Stimulated activated CD8-positive, alpha-beta memory T cell treated with anti-CD3 and anti-CD28 coated beads, Interleukin-7, amount 100 ng/mL, for 4 hours (primary cell): Measurements from ENCODE around the gene PSKH1.
A peak's percentile ranks its signal among the peaks of the same experiment; 100 is the strongest.
"Not testable (repeated sequence)": the region's sequence is repeated elsewhere in the genome, so short reads cannot be mapped to it uniquely, and the experiment has no call there.

Experiments used
- DNase-seq, 2 donors: peaks; one replicate each; pipeline ENCODE4 v3.0.0-alpha.2; 2020; ENCODE audit warnings: low read depth in 2 of 2

Gene PSKH1

DNA sequence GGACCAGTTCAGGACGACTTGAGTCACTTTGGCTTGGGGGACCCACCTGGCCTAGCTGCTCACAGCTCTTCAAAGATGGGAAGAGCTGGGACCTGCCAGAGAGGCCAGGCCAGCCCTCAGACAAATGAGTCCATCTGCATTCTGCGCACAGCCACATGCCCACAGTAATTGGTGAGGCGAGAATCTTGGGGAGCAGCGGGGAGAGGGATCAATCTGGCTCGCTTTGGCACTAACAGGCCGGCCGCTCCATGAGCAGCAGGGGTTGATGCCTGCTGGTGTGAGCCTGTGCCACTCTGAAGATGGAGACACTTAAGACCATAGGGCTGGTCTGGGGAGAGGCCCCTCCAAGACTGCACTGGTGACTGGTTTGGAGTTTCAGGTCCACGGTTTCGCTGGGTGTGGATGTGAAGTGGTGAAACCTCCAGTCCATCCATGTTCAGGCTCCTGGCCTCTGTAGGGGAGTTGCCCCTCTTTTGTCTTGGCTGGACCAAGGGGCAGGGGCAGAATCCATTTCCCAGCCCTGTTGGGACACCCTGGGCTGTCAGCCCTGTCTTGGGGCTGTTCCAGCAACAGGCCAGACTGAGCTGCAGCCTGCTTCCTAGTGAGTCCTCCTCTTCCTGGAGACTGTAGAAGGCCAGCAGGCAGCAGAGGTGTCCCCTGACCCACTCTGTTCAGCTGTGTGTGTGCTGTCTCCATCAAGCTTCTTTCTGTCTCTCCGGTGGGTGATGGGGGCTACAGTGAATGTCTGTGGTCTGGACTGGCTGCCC lies 31.3 kb downstream of the PSKH1 start:
- DNase-seq, result no peak

DNA sequence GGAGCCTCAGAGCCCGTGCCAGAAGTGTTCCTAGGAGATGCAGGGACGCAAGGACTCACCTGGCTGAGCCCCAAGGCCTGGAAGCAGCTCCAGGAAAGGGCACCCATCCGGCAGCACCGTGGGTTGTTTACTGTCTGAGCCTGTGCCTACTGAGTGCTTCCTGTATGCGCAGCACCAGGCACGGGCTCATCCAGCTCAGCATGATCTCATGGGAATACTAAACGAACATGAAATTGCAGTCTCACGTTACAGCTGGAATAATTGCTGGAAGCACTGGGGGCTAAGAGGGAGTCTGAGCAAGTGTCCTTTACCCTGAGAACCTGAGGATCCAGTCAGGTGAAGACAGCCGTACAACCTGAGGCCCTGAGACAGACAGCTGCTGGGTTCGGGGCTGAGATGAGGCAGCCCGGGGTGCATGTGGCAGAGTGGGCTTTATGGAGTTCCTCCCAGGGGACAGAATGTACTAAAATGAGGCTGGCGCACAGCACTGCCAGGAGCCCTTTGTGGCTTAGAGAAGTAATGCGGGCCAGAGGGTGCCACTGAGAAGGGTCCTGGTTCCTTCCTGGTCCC lies 33.2 kb downstream of the PSKH1 start:
- no peak for DNase-seq

DNA sequence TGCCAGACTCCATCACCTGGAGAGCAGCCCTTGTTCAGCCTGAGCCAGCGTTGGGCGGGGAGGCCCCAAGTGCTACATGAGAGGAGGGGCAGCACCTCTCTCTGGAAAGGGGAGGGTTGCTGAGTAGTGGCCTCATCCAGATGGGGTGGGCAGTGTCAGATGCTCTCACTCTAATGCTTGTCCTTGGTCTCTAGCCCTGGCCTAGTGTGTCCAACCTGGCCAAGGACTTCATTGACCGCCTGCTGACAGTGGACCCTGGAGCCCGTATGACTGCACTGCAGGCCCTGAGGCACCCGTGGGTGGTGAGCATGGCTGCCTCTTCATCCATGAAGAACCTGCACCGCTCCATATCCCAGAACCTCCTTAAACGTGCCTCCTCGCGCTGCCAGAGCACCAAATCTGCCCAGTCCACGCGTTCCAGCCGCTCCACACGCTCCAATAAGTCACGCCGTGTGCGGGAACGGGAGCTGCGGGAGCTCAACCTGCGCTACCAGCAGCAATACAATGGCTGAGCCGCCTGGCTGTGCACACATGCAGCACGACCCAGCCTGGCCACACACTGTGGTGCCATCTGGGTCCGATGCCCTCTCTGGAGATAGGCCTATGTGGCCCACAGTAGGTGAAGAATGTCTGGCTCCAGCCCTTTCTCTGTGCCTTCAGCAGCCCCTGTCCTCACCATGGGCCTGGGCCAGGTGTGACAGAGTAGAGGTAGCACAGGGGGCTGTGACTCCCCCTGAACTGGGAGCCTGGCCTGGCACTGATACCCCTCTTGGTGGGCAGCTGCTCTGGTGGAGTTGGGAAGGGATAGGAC lies 34.3 kb downstream of the PSKH1 start:
- DNase-seq, result no peak

DNA sequence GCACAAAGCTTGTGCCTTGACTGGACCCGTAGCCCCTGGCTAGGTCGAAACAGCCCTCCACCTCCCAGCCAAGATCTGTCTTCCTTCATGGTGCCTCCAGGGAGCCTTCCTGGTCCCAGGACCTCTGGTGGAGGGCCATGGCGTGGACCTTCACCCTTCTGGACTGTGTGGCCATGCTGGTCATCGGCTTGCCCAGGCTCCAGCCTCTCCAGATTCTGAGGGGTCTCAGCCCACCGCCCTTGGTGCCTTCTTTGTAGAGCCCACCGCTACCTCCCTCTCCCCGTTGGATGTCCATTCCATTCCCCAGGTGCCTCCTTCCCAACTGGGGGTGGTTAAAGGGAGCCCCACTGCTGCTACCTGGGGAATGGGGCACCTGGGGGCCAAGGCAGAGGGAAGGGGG lies 35.1 kb downstream of the PSKH1 start:
- DNase-seq, result no peak

DNA sequence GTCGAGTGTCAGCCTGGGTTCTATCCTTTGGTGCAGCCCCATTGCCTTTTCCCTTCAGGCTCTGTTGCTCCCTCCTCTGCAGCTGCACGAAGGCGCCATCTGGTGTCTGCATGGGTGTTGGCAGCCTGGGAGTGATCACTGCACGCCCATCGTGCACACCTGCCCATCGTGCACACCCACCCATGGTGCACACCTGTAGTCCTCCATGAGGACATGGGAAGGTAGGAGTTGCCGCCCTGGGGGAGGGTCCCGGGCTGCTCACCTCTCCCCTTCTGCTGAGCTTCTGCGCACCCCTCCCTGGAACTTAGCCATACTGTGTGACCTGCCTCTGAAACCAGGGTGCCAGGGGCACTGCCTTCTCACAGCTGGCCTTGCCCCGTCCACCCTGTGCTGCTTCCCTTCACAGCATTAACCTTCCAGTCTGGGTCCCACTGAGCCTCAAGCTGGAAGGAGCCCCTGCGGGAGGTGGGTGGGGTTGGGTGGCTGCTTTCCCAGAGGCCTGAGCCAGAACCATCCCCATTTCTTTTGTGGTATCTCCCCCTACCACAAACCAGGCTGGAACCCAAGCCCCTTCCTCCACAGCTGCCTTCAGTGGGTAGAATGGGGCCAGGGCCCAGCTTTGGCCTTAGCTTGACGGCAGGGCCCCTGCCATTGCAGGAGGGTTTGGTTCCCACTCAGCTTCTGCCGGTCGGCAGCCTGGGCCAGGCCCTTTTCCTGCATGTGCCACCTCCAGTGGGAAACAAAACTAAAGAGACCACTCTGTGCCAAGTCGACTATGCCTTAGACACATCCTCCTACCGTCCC lies 35.7 kb downstream of the PSKH1 start:
- peak; percentile 55 to 61 for DNase-seq

DNA sequence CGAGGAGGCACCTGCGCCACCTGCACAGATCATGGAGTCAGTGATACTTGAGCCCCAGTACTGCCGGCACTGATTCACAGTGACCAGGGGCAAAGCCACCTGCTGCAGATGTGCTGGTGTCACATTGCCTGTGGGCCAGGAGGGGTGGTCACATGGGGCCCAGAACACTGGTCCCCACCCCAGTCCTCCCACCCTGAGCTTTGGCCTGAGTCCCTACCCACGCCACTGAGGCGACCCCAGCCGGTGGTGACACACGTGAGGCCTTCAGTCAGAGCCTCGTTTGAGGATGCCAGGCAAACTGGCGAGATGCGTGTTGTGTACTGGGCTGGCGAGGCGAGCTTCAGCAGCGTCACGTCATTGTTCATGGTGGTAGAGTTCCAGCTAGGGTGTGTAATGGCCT lies 37.1 kb downstream of the PSKH1 start:
- DNase-seq, result no peak

DNA sequence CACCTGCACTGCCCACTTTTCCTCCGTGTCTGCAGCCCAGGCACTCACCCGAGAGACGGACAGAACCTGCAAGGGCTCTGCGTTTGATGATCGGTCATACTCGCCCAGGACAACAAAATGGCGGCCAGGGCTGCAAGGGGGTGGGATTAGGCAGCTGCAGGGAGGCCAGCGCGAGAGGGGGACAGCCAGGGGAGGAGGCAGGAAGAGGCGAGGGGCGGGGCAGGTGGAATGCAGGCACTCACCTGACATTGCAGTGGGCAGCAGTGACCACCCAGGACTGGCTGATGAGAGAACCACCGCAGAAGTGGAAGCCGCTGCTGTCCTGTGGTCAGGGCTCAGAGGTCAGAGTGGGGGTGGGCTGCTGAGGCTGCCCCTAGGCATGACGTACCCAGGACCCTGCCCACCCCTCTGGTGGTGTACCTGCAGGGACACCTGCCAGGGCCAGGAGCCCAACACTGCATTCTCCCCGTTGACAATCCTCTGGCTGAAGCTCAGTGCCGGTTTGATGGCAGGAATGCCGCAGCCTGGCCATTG lies 37.7 kb downstream of the PSKH1 start:
- no peak for DNase-seq

DNA sequence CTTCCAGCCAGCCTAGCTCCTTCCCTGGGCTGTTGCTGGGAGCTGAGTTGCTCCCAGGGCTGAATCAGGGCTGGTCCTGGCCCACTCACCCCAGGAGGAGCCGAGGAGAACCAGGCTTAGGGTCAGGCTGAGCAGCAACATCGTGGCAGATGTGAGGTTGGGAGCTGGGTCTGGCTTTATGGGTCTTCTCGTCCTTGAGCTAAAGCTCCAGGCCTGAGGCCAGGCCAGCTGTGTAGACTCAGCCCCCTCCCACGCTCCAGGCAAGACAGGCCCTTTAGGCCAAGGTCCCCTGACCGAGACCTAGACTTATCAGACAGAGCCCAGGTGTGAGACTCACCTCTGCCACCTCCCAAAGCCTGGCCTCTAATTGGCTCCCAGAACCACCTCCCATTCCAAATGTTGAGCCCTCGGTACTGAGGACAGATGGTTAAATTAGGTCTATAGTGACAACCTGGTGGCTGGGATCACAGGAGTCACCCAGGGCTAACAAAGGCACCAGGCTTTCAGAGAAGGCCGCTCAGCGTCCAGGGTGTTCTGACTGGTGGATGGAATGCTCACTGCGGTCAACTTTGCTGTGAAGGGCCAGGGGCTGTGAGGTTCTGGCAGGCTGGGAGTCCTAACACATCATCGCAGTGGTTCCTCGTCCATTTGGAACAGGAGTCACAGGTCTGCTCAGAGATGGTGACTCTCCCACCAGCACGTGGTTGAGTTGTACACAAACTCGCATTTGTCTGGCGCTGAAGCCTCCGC lies 38.8 kb downstream of the PSKH1 start, which contains the start of gene CTRL:
CTRL (minus strand) TSS at position 151 of the 750 bp plus-strand sequence; CDS start at position 141, 10 bp downstream.
- no peak for DNase-seq

DNA sequence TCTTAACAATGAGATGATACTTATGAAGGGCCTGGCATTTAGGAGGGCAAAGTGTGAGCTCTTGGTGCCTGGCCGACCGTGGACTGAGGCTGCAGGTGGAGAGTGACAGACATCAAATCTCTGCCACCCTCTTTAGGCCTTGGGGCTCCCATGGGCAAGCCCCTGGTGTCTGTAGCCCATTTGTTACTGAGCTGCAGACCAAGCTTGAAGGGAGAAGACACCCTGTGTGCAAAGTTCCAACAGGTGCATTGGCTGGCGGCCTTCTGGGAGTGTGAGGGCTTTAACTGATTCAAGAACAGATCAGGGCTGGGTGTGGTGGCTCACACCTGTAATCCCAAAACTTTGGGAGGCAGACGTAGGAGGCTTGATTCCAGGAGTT lies 39.4 kb downstream of the PSKH1 start:
- DNase-seq, result no peak

DNA sequence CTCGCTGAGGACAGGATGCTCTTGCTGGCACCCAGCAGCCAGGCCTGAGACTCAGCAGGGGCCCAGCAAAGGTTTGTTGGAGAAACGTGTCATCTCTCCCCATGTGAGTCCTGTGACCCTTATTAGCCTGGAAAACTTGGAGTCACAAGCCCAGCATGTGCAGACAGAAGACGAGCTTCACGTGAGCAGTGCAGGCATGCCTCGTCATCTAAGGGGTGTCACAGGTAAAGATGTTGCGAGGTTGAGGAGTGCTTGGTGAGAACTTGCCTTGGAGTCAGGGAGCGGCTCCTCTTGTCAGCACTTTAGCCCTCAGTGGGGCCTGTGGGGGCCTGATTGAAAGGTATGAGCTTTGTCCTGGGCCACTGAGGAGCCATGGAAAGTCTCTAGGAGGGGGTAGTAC lies 40.8 kb downstream of the PSKH1 start:
- DNase-seq, result no peak

DNA sequence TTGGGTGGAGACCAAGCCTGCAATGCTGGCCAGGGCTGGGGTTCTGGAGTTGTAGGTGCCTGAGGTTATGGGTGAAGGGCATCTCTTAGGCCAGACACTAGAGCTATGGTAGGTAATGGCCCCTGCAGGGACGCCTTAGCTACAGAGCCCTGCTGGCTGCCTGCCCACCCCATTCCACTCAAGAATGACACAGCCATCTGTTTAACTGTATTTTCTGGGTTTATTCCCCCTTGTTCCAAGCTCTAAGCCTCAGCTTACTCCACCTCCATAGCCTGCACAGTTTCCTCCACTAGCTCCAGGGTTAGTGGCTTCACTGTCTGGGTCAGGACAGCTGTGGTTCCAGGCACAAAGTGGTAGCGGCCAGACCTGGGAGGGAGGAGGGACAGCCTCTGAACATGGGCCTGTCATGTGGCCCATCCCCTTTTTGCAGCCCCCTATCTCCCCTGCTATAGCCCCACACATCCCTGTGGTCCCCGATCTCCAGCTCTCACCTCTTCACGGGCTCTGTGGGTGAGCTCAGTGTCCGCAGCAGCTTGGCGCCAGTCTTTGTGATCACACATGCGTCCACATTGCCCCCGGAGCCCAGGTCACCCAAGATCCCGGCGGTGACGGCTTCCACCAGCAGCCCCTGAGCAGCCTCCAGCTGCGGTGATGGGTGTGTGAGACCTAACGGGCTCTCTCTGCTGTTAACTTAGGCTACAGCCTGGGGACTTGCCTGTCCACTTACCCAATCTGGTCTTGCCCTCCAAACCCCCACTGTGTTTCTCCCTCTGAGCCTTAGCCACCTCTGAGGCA lies 41.4 kb downstream of the PSKH1 start:
- no peak for DNase-seq

DNA sequence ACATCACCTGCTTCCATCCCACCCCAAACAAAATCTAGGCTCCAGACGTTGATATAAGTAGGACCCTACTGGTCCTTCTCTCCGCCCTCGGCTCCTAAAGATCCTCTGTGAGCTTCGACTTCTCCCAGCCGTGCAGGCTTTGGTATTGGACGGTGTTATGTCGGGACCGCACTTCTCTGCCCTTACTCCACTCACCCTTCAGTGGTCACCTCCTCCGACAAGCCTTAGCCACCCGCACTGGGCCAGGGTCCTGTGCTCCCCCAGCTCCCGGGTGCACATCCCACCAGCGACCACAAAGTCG lies 42.0 kb downstream of the PSKH1 start:
- DNase-seq, result no peak

DNA sequence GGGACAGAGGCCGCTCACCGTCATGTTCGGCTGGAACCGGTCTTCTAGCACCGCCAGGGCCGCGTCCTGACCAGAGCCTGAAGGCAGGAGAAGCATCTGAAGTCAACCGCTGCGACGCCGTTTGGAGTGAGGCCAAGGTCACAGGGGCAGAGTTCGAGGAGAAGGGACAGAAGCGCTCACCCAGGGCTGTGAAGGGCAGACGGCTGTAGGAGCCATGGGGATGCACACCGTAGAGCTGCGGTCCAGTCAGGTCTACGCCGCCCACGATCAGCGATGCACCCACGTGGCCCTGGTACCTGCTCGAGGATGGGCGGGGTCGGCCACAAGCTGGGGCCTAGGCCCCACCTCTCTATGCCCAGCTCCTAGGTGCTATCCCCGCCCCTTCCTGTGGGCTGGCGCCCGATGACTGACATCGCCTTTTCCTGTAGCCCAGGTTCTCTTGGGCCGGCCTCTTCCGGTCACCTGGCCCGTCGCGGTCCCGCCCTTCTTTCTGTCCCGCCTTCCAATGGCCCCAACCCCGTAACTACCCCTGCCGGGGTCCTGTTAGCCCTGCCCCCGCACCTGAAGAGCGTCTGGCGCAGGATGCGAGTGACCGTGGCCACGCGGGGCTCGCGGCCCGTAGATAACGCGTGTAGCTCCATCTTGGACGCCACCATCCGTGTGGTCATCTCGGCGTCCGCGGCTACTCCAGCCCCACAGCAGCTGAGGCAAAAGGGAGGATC lies 42.5 kb downstream of the PSKH1 start:
- DNase-seq, result peak; percentile 93 to 95

DNA sequence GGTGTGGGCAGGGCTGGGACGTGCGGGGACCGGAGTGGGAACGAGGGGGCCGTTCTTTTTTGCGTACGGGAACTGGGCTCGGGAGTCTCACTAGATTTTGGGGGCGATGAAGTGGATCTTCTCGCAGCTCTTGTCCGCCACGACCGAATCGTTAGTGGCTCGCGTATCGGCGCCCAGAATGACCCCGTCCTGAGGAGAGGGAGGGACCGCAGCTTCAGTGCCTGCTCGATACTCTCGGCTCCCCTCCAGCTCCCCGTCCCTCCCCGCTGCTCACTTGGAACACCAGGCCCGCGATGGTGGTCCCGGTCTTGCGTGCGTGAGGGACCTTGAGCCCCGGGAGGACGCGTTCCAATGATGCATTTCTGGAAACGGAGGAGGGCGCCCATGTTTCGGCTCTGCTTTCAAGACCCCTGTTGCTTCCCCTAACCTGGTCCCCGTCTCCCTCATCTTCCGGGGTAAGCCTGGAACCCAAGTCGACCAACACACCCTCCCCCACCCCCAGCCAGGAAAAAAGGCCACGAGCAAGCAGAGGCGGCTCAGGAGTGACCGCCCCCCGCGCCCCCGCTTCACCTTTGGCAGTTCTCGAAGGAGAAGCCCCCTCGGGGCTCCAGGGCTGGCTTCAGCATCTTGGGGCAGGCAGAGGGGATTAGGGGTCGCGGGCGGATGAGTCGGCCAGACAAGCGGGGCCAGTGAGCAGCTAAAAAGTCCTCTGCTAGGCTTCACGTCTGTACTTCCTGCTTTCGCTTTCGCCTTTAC lies 43.2 kb downstream of the PSKH1 start, which contains the start of gene PSMB10:
PSMB10 (minus strand) TSS at position 727 of the 756 bp plus-strand sequence; CDS start at position 626, 101 bp downstream.
- no peak for DNase-seq

DNA sequence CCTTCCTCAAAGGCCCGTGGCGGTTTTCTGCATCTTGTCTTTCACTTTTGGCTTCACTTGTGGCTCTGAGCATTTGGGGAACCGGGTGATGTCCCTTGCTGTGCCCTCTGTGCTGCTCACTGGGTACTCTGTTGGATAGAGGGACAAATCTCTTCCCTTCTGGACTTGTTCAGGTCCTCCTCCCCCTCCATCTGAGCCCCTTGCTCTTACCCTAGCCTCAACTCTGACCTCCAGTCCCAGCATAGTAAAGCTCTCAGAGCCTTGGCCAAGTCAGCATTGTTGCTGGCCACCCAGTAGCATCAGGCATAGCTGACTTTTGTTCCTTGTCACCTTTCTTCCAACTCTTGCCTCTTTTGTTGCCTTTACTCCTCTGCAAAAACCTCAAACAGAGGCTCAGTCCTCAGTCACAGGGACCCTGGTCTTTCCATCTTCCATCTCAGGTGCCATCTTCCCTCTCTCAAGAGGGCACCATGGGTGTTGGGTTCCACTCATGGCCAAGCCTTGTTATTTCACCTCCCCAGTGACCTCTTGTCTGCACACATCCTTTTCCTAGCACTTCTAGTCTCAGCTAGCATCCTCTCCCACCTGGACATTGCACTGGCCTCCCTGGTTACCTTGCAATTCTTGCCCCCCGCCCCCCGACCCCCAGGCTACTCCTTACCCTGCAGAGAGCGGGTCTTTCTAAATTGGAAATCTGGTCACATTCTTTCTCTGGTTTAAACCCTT lies 44.0 kb downstream of the PSKH1 start:
- peak; percentile 67 to 76 for DNase-seq

DNA sequence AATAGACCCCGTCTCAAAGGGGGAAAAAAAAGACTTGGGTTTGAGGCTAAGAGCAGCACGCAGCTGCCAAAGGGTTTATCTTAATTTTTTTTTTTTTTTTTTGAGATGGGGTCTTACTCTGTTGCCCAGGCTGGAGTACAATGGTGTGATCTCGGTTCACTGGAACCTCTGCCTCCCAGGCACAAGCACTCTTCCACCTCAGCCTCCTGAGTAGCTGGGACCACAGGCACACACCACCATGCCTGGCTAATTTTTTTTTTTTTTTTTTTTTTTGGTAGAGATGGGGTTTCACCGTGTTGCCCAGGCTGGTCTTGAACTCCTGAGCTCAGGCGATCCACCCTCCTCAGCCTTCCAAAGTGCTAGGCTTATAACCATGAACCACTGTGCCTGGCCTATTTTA lies 44.7 kb downstream of the PSKH1 start:
- DNase-seq, result not testable (repeated sequence)

DNA sequence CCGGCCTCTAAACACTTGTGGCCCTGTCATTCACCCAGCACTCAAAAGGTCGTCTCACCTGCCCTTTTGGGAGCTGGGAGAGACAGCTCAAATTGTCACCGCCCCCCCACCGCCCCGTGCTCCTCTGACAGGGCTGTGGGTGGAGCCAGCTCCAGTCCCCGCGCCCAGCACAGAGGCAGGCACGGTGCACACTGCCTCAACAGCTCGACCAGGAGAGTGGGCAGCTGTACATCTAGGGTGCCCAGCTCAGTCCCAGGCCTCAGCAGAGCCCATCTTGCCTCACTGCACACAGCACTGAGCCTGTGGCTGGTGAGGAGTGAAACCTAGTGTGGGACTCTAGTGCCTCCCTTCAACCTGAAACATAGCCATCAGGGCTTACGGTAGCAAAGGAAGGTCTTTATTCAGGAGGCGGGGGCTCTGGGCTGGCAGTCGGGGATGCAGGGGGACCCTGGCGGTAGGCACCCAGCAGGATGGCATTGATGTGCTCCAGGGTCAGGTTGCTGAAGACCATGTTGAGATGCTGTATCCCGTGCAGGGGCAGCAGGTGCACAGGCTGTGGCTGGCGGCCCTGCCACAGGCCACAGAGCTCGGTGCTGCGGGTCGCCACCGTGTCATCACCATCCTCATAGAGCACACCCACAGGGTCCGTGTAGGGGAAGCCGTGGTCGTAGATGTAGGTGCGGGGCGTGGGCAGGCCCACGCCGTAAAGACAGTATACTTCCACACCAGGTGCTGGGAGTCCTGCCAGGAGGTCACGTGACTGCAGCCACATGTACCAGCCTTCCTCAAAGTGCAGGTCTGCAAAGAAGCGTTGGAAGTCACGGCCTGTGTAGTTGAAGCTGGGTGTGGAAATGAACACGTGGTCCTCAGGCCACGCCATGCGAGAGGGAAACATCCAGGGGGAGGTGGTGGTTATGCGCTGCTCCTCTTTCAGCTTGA lies 46.7 kb downstream of the PSKH1 start:
- DNase-seq, result peak in 1 of 2 donors; percentile 26
